K562 (cell line): ENCODE measurements around the gene TRRAP. TPM values are rescaled to one million over a fixed set of nuclear protein-coding genes. Genes with fewer than 3 reads are reported as not detected.

Experiments
- ATAC-seq: fragments of 200-7000 bp; cut with Tn5 transposase; 3 replicates; pipeline ENCODE4 v1.9.1; 2020; ENCODE audit warnings: moderate library complexity
- BruUV-seq: library from RNA; stranded (reverse); fragments of 400-500 nt; replicated peaks from 2 replicates; lab custom pipeline; 2021; lab: Mats Ljungman, UMichigan
- CTCF ChIA-PET: fragments of 300-600 bp; formaldehyde crosslinking; extraction: SDS; loops from one replicate; lab custom pipeline; 2021; ENCODE audit warnings: low intra/inter-chr PET ratio; lab: Yijun Ruan, JAX
- POLR2A ChIA-PET: fragments of 300-600, 350-650 bp; sonication (Branson Sonifier 250); formaldehyde crosslinking; extraction: SDS; loops from one replicate; lab custom pipeline; 2021; ENCODE audit warnings: antibody characterized with exemption, inconsistent platforms; lab: Yijun Ruan, JAX
- DNase-seq, 4 experiments: peaks; one replicate each; pipeline versions ENCODE4 v3.0.0 to v3.0.0-alpha.2; 2011 to 2018; ENCODE audit warnings: low spot score in 3 of 4, mixed read lengths in 3 of 4; ENCODE audit errors: extremely low read depth in 1 of 4
- FAIRE-seq: peaks from 2 replicates; lab custom pipeline; 2011; peaks lifted over from hg19 to GRCh38; lab: Jason Lieb, UNC
- H2AFZ ChIP-seq: 2 replicates; pipeline ENCODE4 v1.6.0; 2011; ENCODE audit warnings: low read depth, low read length, control low read depth, inconsistent platforms
- H3K27ac ChIP-seq: fragments of 200-600 bp; 3 replicates; pipeline ENCODE4 v1.8.0; 2011; ENCODE audit warnings: low read depth, mild to moderate bottlenecking, control low read depth, inconsistent platforms, low read length, moderate library complexity, mixed read lengths; ENCODE audit errors: extremely low read depth
- H3K27me3 ChIP-seq, 2 experiments: fragments of 300-600 bp in 1 of 2; 2 replicates in 1 of 2; 3 replicates in 1 of 2; pipeline versions ENCODE4 v1.6.0 to v1.8.0; 2011; ENCODE audit warnings: inconsistent platforms in 2 of 2, low read length in 2 of 2, mild to moderate bottlenecking in 1 of 2, mixed read lengths in 1 of 2, moderate library complexity in 1 of 2; ENCODE audit not compliant: control insufficient read depth in 2 of 2, insufficient read depth in 2 of 2
- H3K36me3 ChIP-seq: fragments of 300-600 bp; 3 replicates; pipeline ENCODE4 v1.8.0; 2011; ENCODE audit warnings: mild to moderate bottlenecking, low read length, inconsistent platforms; ENCODE audit not compliant: control insufficient read depth, insufficient read depth
- H3K4me1 ChIP-seq, 2 experiments: fragments of 200-600 bp in 1 of 2; replicated peaks in 1 of 2; 2 replicates in 1 of 2; 3 replicates in 1 of 2; pipeline versions ENCODE4 v1.5.1 to v1.8.0; 2011; ENCODE audit warnings: inconsistent platforms in 2 of 2, low read length in 2 of 2, mild to moderate bottlenecking in 1 of 2, mixed read lengths in 1 of 2, moderate library complexity in 1 of 2; ENCODE audit not compliant: control insufficient read depth in 2 of 2, insufficient read depth in 2 of 2
- H3K4me2 ChIP-seq: 2 replicates; pipeline ENCODE4 v1.6.1; 2011; ENCODE audit warnings: low read length, control low read depth, inconsistent platforms, mixed read lengths; ENCODE audit not compliant: insufficient read depth
- H3K4me3 ChIP-seq: fragments of 200-600 bp; sonication (generic), shearing (Covaris generic); 2 replicates; pipeline ENCODE4 v1.5.1; 2016; ENCODE audit warnings: control low read depth, inconsistent platforms
- H3K79me2 ChIP-seq: fragments of 200-600 bp; 3 replicates; pipeline ENCODE4 v1.8.0; 2011; ENCODE audit warnings: low read length, inconsistent platforms; ENCODE audit not compliant: control insufficient read depth, insufficient read depth
- H3K9ac ChIP-seq, 2 experiments: 2 replicates each; pipeline versions ENCODE4 v1.6.0 to v1.6.1; 2011; ENCODE audit warnings: low read depth in 2 of 2, low read length in 2 of 2, control low read depth in 1 of 2, inconsistent platforms in 1 of 2, mild to moderate bottlenecking in 1 of 2, mixed read lengths in 1 of 2; ENCODE audit not compliant: insufficient read depth in 1 of 2
- H3K9me1 ChIP-seq: one replicate; pipeline ENCODE4 v1.6.0; 2011; ENCODE audit warnings: inconsistent platforms, mild to moderate bottlenecking, low read length, moderate library complexity; ENCODE audit not compliant: control insufficient read depth, insufficient read depth
- H3K9me3 ChIP-seq: replicated peaks from 2 replicates; pipeline ENCODE4 v1.5.1; 2011; ENCODE audit warnings: low read depth, low read length, inconsistent platforms; ENCODE audit not compliant: control insufficient read depth, insufficient read depth
- H4K20me1 ChIP-seq: replicated peaks from 2 replicates; pipeline ENCODE4 v1.6.1; 2011; ENCODE audit warnings: low read length, inconsistent platforms, mixed read lengths; ENCODE audit not compliant: control insufficient read depth, insufficient read depth
- CBFA2T2 ChIP-seq: fragments of 450-650 bp; conservative IDR thresholded peaks from 2 replicates; pipeline ENCODE4 v1.6.1; 2017; ENCODE audit warnings: mild to moderate bottlenecking
- IFI16 ChIP-seq: fragments of 250-450 bp; sonication (Bioruptor Pico); IDR thresholded peaks from 2 replicates; pipeline ENCODE4 v2.1.2; 2022; ENCODE audit warnings: mild to moderate bottlenecking, inconsistent platforms
- KHSRP ChIP-seq: fragments of 450-650 bp; IDR thresholded peaks from 2 replicates; pipeline ENCODE4 v1.6.1; 2017
- KLF6 ChIP-seq: fragments of 250-450 bp; sonication (Bioruptor Pico); IDR thresholded peaks from 2 replicates; pipeline ENCODE4 v1.4.0; 2020; ENCODE audit warnings: mild to moderate bottlenecking, moderate library complexity, borderline replicate concordance
- MAZ ChIP-seq, 2 experiments: fragments of 450-650 bp in 1 of 2; sonication (generic) in 1 of 2; formaldehyde crosslinking; IDR thresholded peaks in 1 of 2; conservative IDR thresholded peaks in 1 of 2; 2 replicates each; pipeline versions ENCODE4 v1.4.0 to v1.5.0; 2020; ENCODE audit warnings: mild to moderate bottlenecking in 1 of 2, missing genetic modification reagents in 1 of 2
- MXD1 ChIP-seq: fragments of 250-450 bp; sonication (Bioruptor Pico); IDR thresholded peaks from 2 replicates; pipeline ENCODE4 v1.8.0; 2021; ENCODE audit warnings: borderline replicate concordance, mild to moderate bottlenecking, moderate library complexity; ENCODE audit not compliant: poor library complexity, severe bottlenecking
- NFIC ChIP-seq: fragments of 450-650 bp; IDR thresholded peaks from 2 replicates; pipeline ENCODE4 v1.6.1; 2017; ENCODE audit warnings: mild to moderate bottlenecking, inconsistent platforms
- PCBP2 ChIP-seq: fragments of 200-400 bp; formaldehyde crosslinking; IDR thresholded peaks from 2 replicates; pipeline ENCODE4 v1.6.1; 2018; ENCODE audit warnings: low read length, low read depth, mild to moderate bottlenecking, moderate library complexity; ENCODE audit not compliant: poor library complexity, severe bottlenecking
- PHF20 ChIP-seq: fragments of 450-650 bp; IDR thresholded peaks from 2 replicates; pipeline ENCODE4 v1.6.1; 2018; ENCODE audit not compliant: partially characterized antibody
- SFPQ ChIP-seq: fragments of 200-400 bp; formaldehyde crosslinking; IDR thresholded peaks from 2 replicates; pipeline ENCODE4 v1.6.1; 2017; ENCODE audit warnings: mild to moderate bottlenecking, low read depth, low read length, moderate library complexity
- TSC22D4 ChIP-seq: fragments of 450-650 bp; IDR thresholded peaks from 2 replicates; pipeline ENCODE4 v1.6.1; 2016; ENCODE audit warnings: missing genetic modification characterization, missing biosample characterization, control low read depth
- TSHZ1 ChIP-seq: fragments of 250-450 bp; sonication (Bioruptor Pico); IDR thresholded peaks from 2 replicates; pipeline ENCODE4 v1.4.0; 2020; ENCODE audit warnings: mild to moderate bottlenecking, moderate library complexity
- ZBTB49 ChIP-seq: sonication (generic); formaldehyde crosslinking; IDR thresholded peaks from 2 replicates; pipeline ENCODE4 v1.8.0; 2022; ENCODE audit warnings: missing genetic modification reagents, mild to moderate bottlenecking, borderline replicate concordance
- WGBS: fragments of 100-300 bp; shearing (Covaris generic); methylation state at CpG from one replicate; pipeline ENCODE4 v1.1.6; 2016; ENCODE audit warnings: low coverage, mixed read lengths; ENCODE audit not compliant: insufficient coverage; ENCODE audit errors: missing lambda C conversion rate; 5-methylcytosine and 5-hydroxymethylcytosine counted together
- in situ Hi-C: fragments of 300-500 bp; cut with MboI; formaldehyde crosslinking; loops from 4 replicates; pipeline ENCODE4 v1.15.0; 2018; ENCODE audit warnings: inconsistent platforms, mixed read lengths
- intact Hi-C: fragments of 100-400 bp; cut with micrococcal nuclease; formaldehyde crosslinking; loops from 2 replicates; pipeline ENCODE4 v1.14.2; 2022
- polyA plus RNA-seq, 8 experiments: library from polyadenylated mRNA; depleted of rRNA in 4 of 8; stranded (reverse) in 5 of 8; unstranded in 3 of 8; fragments of >200 nt; fragmentation: Nextera tagmentation in 2 of 8; fragmentation: Illumina TruSeq in 1 of 8; extraction: Ambion mirVana in 2 of 8; extraction: Trizol in 1 of 8; gene quantifications; 2 replicates each; pipeline versions ENCODE4 v1.2.1 to v1.2.3, GENCODE V29; 2011 to 2014; ENCODE audit warnings: inconsistent platforms in 1 of 8, missing spikeins in 1 of 8
- total RNA-seq, 7 experiments: library from RNA; depleted of rRNA in 6 of 7; stranded (reverse); fragments of >200 nt in 6 of 7; fragmentation: Illumina TruSeq in 2 of 7; extraction: Trizol in 2 of 7; gene quantifications; 2 replicates each; pipeline versions ENCODE4 v1.2.1 to v1.2.3, GENCODE V29; 2011 to 2021; ENCODE audit warnings: low replicate concordance in 1 of 7

The TRRAP gene
- total and polyA plus RNA-seq, 9 of the 15 experiments (the other 6 are each of a cell fraction or from before 2014, with no cell fraction given), result 1.3 to 47.2 (median 9.7) TPM

- TF ChIP-seq TSHZ1 (CRISPR knock-in tag) (no peak), PCBP2 (no peak)
These were observed 92.5 kb downstream of the TRRAP start (continued) for GRCh38 chr7:98970805-98971204.

GRCh38 chr7:98974205-98974604, 95.9 kb downstream of the TRRAP start:
- H3K9me1 ChIP-seq, result no peaks in the 10 kb centered on the region
- intact Hi-C loops (no loop called here), in situ Hi-C loops (no loop called here)
- CTCF ChIA-PET, result no interaction called here
- ATAC-seq (no peak), FAIRE-seq (no peak), DNase-seq (no peak)
- H3K9ac ChIP-seq, result no peak overlapping the region
- no peaks in the 10 kb centered on the region for H3K79me2 ChIP-seq
- H3K36me3 ChIP-seq, result peaks cover 97% of the 10 kb centered on the region
- H3K27me3 ChIP-seq, result no peaks in the 10 kb centered on the region
- no peaks in the 10 kb centered on the region for H3K4me1 ChIP-seq
- no peaks in the 10 kb centered on the region for H3K9me3 ChIP-seq
- no peaks in the 10 kb centered on the region for H4K20me1 ChIP-seq
- H3K4me3 ChIP-seq, result no peak overlapping the region
- no peak overlapping the region for H2AFZ ChIP-seq
- POLR2A ChIA-PET, result interaction anchor here (0.8 kb wide), 1 partner anchor 201 kb away, joined by 3 read pairs; no protein-coding TSS in a partner anchor
- no peak overlapping the region for H3K27ac ChIP-seq
- WGBS, result 98% methylated on average over 4 of the region's 4 CpGs
- no peak overlapping the region for H3K4me2 ChIP-seq
- BruUV-seq, result no TSS peak
- TF ChIP-seq TSC22D4, result no peak
- TF ChIP-seq IFI16, result no peak
- no peak for TF ChIP-seq ZBTB49 (CRISPR knock-in tag)
- no peak for TF ChIP-seq KHSRP
- TF ChIP-seq MXD1 (CRISPR knock-in tag), result no peak
- TF ChIP-seq NFIC, result no peak
- TF ChIP-seq SFPQ, result no peak
- TF ChIP-seq CBFA2T2, result no peak
- no peak for TF ChIP-seq MAZ (CRISPR knock-in tag; conservative IDR thresholded peaks at IDR 0.05 in 1 of 2, IDR thresholded peaks at IDR 0.05 in 1 of 2)
- no peak for TF ChIP-seq PHF20
- TF ChIP-seq KLF6, result no peak
